WTC11 (cell line): ENCODE results near the gene FGR.

Experiments used
- ATF2 ChIP-seq: sonication (generic); formaldehyde crosslinking; IDR thresholded peaks from 2 replicates; pipeline ENCODE4 v1.8.1; 2022; ENCODE audit warnings: low read depth, missing genetic modification reagents, borderline replicate concordance
- ATF3 ChIP-seq: sonication (generic); formaldehyde crosslinking; conservative IDR thresholded peaks from 2 replicates; pipeline ENCODE4 v1.8.1; 2022; ENCODE audit warnings: mild to moderate bottlenecking, missing genetic modification reagents
- CTCF ChIP-seq: fragments of 200-600 bp; IDR thresholded peaks from 2 replicates; pipeline ENCODE4 v1.8.0; 2022; ENCODE audit warnings: antibody characterized with exemption
- GRHL2 ChIP-seq: fragments of 250-450 bp; sonication (Bioruptor Pico); IDR thresholded peaks from 2 replicates; pipeline ENCODE4 v1.8.0; 2022; ENCODE audit warnings: mild to moderate bottlenecking, moderate library complexity; ENCODE audit not compliant: insufficient replicate concordance, severe bottlenecking
- NFE2L1 ChIP-seq: sonication (generic); formaldehyde crosslinking; IDR thresholded peaks from 2 replicates; pipeline ENCODE4 v1.8.1; 2023; ENCODE audit warnings: missing genetic modification reagents
- TEAD4 ChIP-seq: sonication (generic); formaldehyde crosslinking; IDR thresholded peaks from 2 replicates; pipeline ENCODE4 v1.8.0; 2022; ENCODE audit warnings: mild to moderate bottlenecking, missing genetic modification reagents
- ZBTB21 ChIP-seq: sonication (generic); formaldehyde crosslinking; IDR thresholded peaks from 2 replicates; pipeline ENCODE4 v1.8.1; 2023; ENCODE audit warnings: mild to moderate bottlenecking, missing genetic modification reagents, borderline replicate concordance
- ZBTB43 ChIP-seq: sonication (generic); formaldehyde crosslinking; IDR thresholded peaks from 2 replicates; pipeline ENCODE4 v1.8.1; 2023; ENCODE audit warnings: mild to moderate bottlenecking, missing genetic modification reagents

- TF ChIP-seq CTCF: no peak
- TF ChIP-seq ATF3 (CRISPR knock-in tag): no peak
- TF ChIP-seq ATF2 (CRISPR knock-in tag): no peak
- no peak for TF ChIP-seq ZBTB21 (CRISPR knock-in tag)
- no peak for TF ChIP-seq NFE2L1 (CRISPR knock-in tag)
- no peak for TF ChIP-seq TEAD4
- TF ChIP-seq ZBTB43 (CRISPR knock-in tag): no peak
- no peak for TF ChIP-seq GRHL2
Measured at GRCh38 chr1:27684176-27684575, 49.2 kb upstream of the FGR start.
